CD4-positive, alpha-beta T cell treated with Interleukin-15 for 1 hour (primary cell): ENCODE results near the gene CYFIP1.
"Not testable (repeated sequence)": the region's sequence is repeated elsewhere in the genome, so short reads cannot be mapped to it uniquely, and the experiment has no call there.

Experiments
- DNase-seq: peaks from one replicate; pipeline ENCODE4 v3.0.0-alpha.2; 2020

The CYFIP1 gene

GRCh38 chr15:22980189-22981050 lies at the start of gene CYFIP1:
TSS of gene CYFIP1 (minus strand) at chr15:22980368. CDS start at chr15:22947285, 33,083 bp downstream.
- peak; percentile 41 for DNase-seq

DNA sequence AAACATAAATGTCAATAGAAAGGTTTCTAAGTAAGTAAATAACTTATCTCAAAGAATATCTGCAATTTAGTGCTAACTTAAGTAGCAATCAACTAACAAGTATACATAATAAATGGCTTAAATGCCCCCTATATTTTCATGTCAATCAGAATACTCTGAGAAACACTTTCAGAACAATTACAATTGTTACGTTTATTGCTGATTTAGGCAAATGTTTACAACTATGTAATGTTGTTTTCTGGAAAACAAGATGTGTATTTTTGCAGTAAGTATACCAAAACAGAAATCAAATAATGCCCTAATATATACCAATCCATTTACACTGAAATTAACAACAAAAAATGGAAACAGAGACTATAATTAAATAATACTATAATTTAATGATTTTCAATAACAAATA lies 46.0 kb upstream of the CYFIP1 start:
- no peak for DNase-seq

- no peak for DNase-seq
Measured at GRCh38 chr15:23022156-23022555, 42.0 kb upstream of the CYFIP1 start.

GRCh38 chr15:23014394-23015000 lies 34.3 kb upstream of the CYFIP1 start:
- no peak for DNase-seq

DNA sequence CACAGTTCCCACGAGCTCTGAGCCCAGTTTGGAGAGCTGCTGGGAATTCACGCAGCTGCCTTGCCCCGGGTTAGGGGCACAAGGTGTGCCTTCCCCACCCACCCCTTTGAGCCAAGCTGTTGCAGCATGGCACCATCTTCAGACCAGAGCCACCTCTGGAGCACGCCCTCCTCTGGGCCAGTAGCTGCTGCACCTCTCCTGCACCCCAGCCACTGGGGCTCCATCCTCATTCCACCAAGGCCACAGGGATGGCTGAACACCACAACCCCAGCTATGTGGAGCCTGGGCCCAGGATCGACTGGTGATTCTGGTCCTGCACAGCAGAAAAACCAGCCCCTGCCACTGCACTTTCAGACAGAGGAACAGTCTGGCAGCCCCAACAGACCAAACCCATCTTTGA lies 33.5 kb upstream of the CYFIP1 start:
- DNase-seq = no peak

DNA sequence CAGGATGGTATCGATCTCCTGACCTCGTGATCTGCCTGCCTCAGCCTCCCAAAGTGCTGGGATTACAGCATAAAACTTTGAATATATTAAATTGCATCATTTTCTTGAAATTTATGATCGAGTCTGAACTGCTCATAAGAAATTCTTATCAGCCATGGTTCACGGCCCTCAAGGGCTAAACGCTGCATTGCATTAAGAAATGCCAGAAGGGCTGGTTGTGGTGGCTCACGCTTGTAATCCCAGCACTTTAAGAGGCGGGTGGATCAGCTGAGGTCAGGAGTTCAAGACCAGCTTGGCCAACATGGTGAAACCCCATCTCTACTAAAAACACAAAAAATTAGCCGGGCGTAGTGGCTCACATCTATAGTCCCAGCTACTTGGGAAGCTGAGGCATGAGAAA lies 32.4 kb upstream of the CYFIP1 start:
- not testable (repeated sequence) for DNase-seq

DNA sequence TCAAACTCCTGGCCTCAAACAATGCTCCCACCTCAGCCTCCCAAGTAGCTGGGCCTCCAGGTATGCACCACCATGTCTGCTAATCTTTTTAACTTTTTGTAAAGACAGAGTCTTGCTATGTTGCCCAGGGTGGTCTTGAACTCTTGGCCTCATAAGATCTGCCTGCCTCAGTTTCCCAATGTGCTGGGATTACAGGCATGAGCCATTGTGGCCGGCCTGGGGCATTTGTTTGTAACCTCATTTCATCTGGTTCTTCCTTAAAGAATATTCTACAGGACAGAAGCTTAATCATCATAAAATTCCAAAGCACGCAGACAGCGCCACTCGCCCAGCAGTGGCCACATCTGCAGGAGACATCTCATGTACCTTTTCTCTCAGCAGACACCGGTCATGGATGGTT lies 23.6 kb upstream of the CYFIP1 start:
- DNase-seq = no peak

- no peak for DNase-seq
Measured at GRCh38 chr15:23002920-23003319, 22.8 kb upstream of the CYFIP1 start.

GRCh38 chr15:22995795-22996194 lies 15.6 kb upstream of the CYFIP1 start:
- DNase-seq = no peak

DNA sequence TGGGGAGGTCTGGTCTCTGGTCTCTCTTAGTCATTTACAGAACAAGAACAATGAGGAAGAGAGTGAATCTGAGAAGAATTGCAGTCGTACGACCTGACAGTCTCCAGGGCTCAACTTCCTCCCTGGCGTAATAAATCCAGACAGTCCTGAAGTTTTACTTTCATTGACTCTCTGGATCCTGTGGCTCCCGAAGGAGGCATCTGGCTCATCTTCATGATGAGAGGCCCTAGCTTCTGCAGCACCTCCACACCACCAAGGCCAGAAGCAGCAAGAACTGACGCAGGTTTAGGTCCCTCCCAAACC lies 11.8 kb upstream of the CYFIP1 start:
- no peak for DNase-seq

DNA sequence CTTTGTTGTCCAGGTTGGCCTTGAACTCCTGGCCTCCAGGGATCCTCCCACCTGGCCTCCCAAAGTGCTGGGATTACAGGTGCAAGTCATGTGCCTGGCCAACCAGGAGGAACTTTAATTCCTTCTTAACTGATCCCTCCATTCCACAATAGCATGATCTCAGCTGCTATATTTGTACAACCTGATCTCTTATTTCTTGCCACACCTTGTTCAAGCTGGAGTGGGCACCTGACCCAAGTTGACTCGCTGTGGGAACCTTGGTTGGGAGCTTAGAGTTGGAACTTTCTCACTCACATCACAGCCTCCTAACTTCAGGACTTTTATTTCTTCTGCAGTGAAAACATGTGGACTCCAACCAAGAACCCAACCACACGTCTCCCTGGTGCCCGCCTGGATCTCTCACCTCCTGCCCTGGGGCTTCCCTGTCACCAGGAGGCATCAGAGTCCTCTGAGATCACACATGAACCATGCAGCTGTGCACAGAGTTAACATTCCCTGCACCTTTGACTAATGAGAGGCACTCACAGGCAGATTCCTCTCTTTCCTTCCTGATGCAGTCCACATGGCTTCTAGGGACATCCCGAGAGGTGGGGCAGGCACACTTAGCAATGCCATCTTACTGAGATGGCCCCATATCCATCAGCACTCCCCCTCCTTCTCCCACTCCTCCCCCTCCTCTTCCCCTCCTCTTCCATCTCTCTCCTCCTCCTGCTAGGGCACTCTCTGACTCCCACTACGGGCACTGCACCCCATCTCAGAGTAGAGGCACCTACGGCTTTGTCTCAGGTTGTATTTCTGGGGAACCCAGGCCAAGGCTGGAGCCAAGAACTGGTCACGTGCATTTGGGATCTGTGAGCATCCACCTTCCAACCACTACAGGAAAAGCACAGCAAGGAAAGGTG lies 9.7 kb upstream of the CYFIP1 start:
- no peak for DNase-seq

- DNase-seq = no peak
Measured at GRCh38 chr15:22988811-22989210, 8.6 kb upstream of the CYFIP1 start.

DNA sequence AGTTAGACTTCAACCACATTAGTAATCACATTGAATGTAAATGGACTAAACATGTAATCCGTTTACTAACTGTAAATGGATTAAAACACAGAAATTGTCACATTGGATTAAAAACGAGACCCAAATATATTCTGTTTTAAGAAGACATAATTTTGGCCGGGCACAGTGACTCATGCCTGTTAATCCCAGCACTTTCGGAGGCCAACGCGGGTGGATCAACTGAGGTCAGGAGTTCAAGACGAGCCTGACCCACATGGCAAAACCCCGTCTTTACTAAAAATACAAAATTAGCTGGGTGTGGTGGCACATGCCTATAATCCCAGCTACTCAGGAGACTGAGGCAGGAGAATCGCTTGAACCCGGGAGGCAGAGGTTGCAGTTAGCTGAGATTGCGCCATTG lies 1.8 kb upstream of the CYFIP1 start:
- not testable (repeated sequence) for DNase-seq

DNA sequence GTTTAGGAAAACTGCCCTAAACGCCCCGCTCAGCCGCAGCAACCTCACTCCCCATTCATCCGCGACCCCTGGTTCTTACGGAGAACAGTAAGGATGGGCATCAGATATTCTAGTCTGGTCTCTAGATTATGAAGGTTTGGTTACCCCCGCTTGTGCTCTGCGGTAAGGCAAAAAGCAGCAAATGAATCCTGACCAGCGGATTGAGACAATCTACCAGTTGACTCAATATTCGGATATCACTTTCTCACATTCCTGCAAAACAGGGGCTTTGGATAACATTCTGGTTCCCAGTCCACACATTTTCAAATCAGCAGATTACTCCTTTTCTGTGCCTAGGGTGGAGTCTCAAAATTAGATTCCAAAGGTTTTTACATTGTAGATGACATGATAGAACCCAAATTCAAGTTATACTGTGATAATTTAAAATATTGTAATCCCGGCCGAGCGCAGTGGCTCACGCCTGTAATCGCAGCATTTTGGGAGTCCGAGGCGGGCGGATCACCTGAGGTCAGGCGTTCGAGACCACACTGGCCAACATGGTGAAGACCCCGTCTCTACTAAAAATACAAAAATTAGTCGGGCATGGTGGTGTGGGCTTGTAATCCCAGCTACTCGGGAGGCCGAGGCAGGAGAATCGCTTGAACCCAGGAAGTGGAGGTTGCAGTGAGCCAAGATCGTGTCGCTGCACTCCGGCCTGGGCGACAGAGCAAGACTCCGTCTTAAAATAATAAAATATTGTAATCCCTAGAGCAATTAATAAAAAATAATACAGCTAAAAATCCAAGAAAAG lies 1.1 kb upstream of the CYFIP1 start:
- DNase-seq = no peak

DNA sequence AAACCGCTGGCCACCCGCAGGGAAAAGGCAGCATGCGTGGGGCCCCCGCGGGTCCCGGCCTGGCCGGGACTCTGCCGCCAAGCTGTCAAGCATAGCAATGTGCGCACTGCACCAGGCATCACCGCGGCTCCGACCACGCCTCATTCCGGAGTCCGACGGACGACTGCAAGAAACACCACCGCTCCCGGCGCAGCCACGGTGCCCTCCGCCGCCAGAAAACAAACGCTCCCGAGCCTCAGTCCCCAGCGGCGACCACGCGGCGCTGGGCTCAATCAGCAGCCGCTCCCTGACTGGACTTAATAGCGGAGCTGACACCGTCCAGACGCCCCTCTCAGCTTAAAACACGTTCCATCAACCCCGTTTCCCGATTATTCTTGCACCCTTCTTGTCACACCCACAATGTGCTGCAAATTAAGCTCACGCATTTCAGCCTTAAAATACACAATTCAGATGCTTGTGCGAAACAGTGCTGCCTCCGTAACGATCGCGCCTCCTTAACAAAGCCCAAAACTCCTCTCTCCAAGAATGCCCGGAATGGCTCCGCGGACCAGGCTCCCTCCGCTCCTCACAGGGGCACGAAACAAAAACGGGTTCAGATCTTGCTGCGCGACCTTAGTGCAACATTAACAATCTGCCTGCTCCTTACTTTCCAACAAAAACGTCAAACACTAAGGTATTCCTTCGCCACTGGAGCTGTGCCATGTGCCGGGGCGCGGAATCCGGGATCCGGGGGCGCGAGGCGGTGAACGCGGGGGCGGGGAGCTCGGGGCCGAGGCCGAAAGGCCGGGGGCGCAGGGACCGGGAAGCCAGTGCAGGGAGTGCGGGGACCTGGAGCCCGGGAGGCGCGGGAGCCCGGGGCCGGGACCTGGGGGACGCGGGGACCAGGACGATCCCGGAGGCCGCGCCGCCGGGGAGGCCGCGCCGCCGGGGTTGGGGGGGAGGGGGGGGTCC lies 655 bp downstream of the CYFIP1 start:
- no peak for DNase-seq

GRCh38 chr15:22978691-22979237 lies 1.4 kb downstream of the CYFIP1 start:
- no peak for DNase-seq

- peak; percentile 43 for DNase-seq
Measured at GRCh38 chr15:22974745-22975144, 5.4 kb downstream of the CYFIP1 start.

DNA sequence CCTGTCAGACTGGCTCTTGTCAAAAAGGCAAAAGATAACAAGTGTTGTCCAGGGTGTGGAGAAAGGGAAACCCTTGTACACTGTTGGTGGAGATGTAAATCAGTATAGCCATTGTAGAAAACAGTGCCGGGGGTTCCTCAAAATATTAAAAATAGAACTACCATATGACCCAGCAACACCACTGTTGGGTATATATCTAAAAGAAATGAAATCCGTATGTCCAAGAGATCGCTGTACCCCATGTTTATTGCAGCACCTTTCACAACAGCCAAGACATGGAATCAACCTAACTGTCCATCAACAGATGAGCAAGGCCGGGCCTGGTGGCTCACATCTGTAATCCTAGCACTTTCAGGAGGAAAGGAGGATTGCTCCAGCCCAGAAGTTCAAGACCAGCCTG lies 6.2 kb downstream of the CYFIP1 start:
- no peak for DNase-seq

GRCh38 chr15:22973286-22973685 lies 6.9 kb downstream of the CYFIP1 start:
- DNase-seq = no peak

DNA sequence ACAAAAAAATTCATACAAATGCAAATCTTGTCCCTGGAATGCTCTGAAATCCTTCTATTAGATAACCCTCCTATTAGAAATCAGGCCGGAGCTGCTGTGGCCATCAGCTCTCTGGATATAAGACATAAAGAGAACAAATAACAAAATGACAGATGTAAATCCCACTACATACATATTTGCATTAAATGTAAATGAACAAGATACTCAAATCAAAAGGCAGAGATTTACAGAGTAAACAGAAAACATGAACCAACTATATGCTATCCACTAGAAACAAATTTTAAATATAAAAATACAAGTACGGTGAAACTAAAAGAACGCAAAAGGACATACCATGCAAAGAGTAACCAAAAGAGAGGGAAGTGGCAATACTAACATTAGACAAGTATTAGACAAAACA lies 10.7 kb downstream of the CYFIP1 start:
- DNase-seq = no peak

GRCh38 chr15:22968366-22968765 lies 11.8 kb downstream of the CYFIP1 start:
- no peak for DNase-seq
